Keratinocyte (primary cell): Measurements from ENCODE around the gene NUMB. TPM values are rescaled to one million over a fixed set of nuclear protein-coding genes. Genes with fewer than 3 reads are reported as not detected.
"Not testable (repeated sequence)": the region's sequence is repeated elsewhere in the genome, so short reads cannot be mapped to it uniquely, and the experiment has no call there.

ENCODE experiments used
- DNase-seq: peaks from one replicate; pipeline ENCODE4 v3.0.0-alpha.2; 2011; ENCODE audit warnings: low read depth, missing footprints, low spot score
- FAIRE-seq: peaks from 2 replicates; lab custom pipeline; 2011; peaks lifted over from hg19 to GRCh38; lab: Jason Lieb, UNC
- H2AFZ ChIP-seq: 2 replicates; pipeline ENCODE4 v1.6.0; 2012; ENCODE audit warnings: low read length, control low read depth, inconsistent platforms; ENCODE audit not compliant: control insufficient read depth
- H3K27ac ChIP-seq: 2 replicates; pipeline ENCODE4 v1.5.1; 2011; ENCODE audit warnings: low read length; ENCODE audit not compliant: control insufficient read depth, insufficient read depth
- H3K27me3 ChIP-seq: 3 replicates; pipeline ENCODE4 v1.6.0; 2011; ENCODE audit warnings: low read length; ENCODE audit not compliant: control insufficient read depth, insufficient read depth; ENCODE audit errors: extremely low read depth
- H3K36me3 ChIP-seq, 2 experiments: 2 replicates in 1 of 2; 3 replicates in 1 of 2; pipeline ENCODE4 v1.5.1; 2011; ENCODE audit warnings: low read length in 2 of 2, mild to moderate bottlenecking in 1 of 2; ENCODE audit not compliant: control insufficient read depth in 2 of 2, insufficient read depth in 2 of 2; ENCODE audit errors: extremely low read depth in 1 of 2
- H3K4me1 ChIP-seq: 3 replicates; pipeline ENCODE4 v1.5.1; 2011; ENCODE audit warnings: low read length; ENCODE audit not compliant: control insufficient read depth, insufficient read depth; ENCODE audit errors: extremely low read depth
- H3K4me2 ChIP-seq: 3 replicates; pipeline ENCODE4 v1.6.0; 2011; ENCODE audit warnings: low read depth, low read length; ENCODE audit not compliant: control insufficient read depth, insufficient read depth; ENCODE audit errors: extremely low read depth
- H3K4me3 ChIP-seq, 3 experiments: fragments of 200-600 bp in 1 of 3; sonication (generic) in 1 of 3; 2 replicates in 2 of 3; 3 replicates in 1 of 3; pipeline ENCODE4 v1.5.1; 2011 to 2016; ENCODE audit warnings: low read length in 3 of 3, mild to moderate bottlenecking in 3 of 3, control low read depth in 2 of 3, inconsistent platforms in 1 of 3, low read depth in 1 of 3, mixed read lengths in 1 of 3, mixed run types in 1 of 3, moderate library complexity in 1 of 3; ENCODE audit not compliant: control insufficient read depth in 2 of 3, insufficient read depth in 2 of 3; ENCODE audit errors: extremely low read depth in 1 of 3
- H3K79me2 ChIP-seq: 2 replicates; pipeline ENCODE4 v1.6.0; 2012; ENCODE audit warnings: low read length; ENCODE audit not compliant: control insufficient read depth, insufficient read depth
- H3K9ac ChIP-seq: 3 replicates; pipeline ENCODE4 v1.6.0; 2011; ENCODE audit warnings: low read length; ENCODE audit not compliant: control insufficient read depth, insufficient read depth; ENCODE audit errors: extremely low read depth
- H3K9me1 ChIP-seq: 3 replicates; pipeline ENCODE4 v1.6.0; 2011; ENCODE audit warnings: low read length; ENCODE audit not compliant: control insufficient read depth, insufficient read depth; ENCODE audit errors: extremely low read depth
- H3K9me3 ChIP-seq: 2 replicates; pipeline ENCODE4 v1.5.1; 2012; ENCODE audit warnings: low read depth, low read length; ENCODE audit not compliant: control insufficient read depth
- H4K20me1 ChIP-seq: 3 replicates; pipeline ENCODE4 v1.6.0; 2011; ENCODE audit warnings: low read length; ENCODE audit not compliant: control insufficient read depth, insufficient read depth; ENCODE audit errors: extremely low read depth
- CTCF ChIP-seq, 3 experiments: IDR thresholded peaks in 1 of 3; conservative IDR thresholded peaks in 1 of 3; optimal IDR thresholded peaks in 1 of 3; 2 replicates in 2 of 3; 3 replicates in 1 of 3; pipeline versions ENCODE3 to v1.5.1; 2011; ENCODE audit warnings: low read length in 3 of 3, mild to moderate bottlenecking in 3 of 3, moderate library complexity in 2 of 3, control low read depth in 1 of 3, inconsistent platforms in 1 of 3; ENCODE audit not compliant: insufficient read depth in 2 of 3; ENCODE audit errors: extremely low read depth in 1 of 3
- EZH2 ChIP-seq: IDR thresholded peaks from one replicate; pipeline ENCODE4 v1.6.1; 2012; ENCODE audit warnings: inconsistent platforms, mild to moderate bottlenecking, low read length, moderate library complexity
- dilution Hi-C: fragments of 300-500 bp; cut with MboI; formaldehyde crosslinking; loops from one replicate; pipeline ENCODE4 v1.7.0; 2020; ENCODE audit warnings: low sequenced_read_pairs; ENCODE audit not compliant: extremely low pct_ligation_motif_present
- polyA plus RNA-seq, 5 experiments: library from polyadenylated mRNA; depleted of rRNA in 3 of 5; stranded (reverse) in 3 of 5; stranded (forward) in 1 of 5; unstranded in 1 of 5; fragments of >200 nt; gene quantifications; 1 replicate in 1 of 5; 2 replicates in 3 of 5; 3 replicates in 1 of 5; pipeline versions ENCODE4 v1.2.1 to v1.2.3, GENCODE V29; 2011 to 2012; ENCODE audit warnings: missing spikeins in 2 of 5, low read depth in 1 of 5, low replicate concordance in 1 of 5

Gene NUMB
- polyA plus RNA-seq, 1 donor (not counting 4 experiments of a cell fraction or from before 2014, with no cell fraction given): 110 TPM

- no peak overlapping the region for H3K27ac ChIP-seq
- H3K4me2 ChIP-seq: no peak overlapping the region
- peaks cover 21% of the 10 kb centered on the region for H3K79me2 ChIP-seq
- FAIRE-seq (peak; percentile 34), DNase-seq (no peak)
- H3K4me1 ChIP-seq: no peaks in the 10 kb centered on the region
- no peak overlapping the region for H3K4me3 ChIP-seq
- peaks cover 0 to 1% of the 10 kb centered on the region in 2 experiments for H3K36me3 ChIP-seq
- no peak overlapping the region for H2AFZ ChIP-seq
- no peaks in the 10 kb centered on the region for H3K9me1 ChIP-seq
- H3K9ac ChIP-seq: no peak overlapping the region
- H4K20me1 ChIP-seq: peaks cover 3% of the 10 kb centered on the region
- no peaks in the 10 kb centered on the region for H3K9me3 ChIP-seq
- no peak for TF ChIP-seq EZH2
- TF ChIP-seq CTCF (optimal IDR thresholded peaks at IDR 0.05 in 1 of 3, IDR thresholded peaks at IDR 0.05 in 1 of 3, conservative IDR thresholded peaks at IDR 0.05 in 1 of 3; ENCODE audit: extremely low read depth in 1 of 3, insufficient read depth in 2 of 3, low read length in 3 of 3): no peak
- H3K27me3 ChIP-seq: no peaks in the 10 kb centered on the region
- dilution Hi-C loops: no loop called here
Observed at GRCh38 chr14:73393375-73393774, 65.0 kb downstream of the NUMB start.

GRCh38 chr14:73392329-73393257, 65.8 kb downstream of the NUMB start:
- dilution Hi-C loops: no loop called here
- TF ChIP-seq CTCF (optimal IDR thresholded peaks at IDR 0.05 in 1 of 3, IDR thresholded peaks at IDR 0.05 in 1 of 3, conservative IDR thresholded peaks at IDR 0.05 in 1 of 3; ENCODE audit: extremely low read depth in 1 of 3, insufficient read depth in 2 of 3, low read length in 3 of 3) (no peak), EZH2 (no peak)
- H4K20me1 ChIP-seq: no peaks in the 10 kb centered on the region
- H3K9ac ChIP-seq: no peak overlapping the region
- no peak overlapping the region for H3K27ac ChIP-seq
- H3K4me2 ChIP-seq: no peak overlapping the region
- peaks cover 16% of the 10 kb centered on the region for H3K79me2 ChIP-seq
- H3K4me1 ChIP-seq: no peaks in the 10 kb centered on the region
- no peak overlapping the region for H2AFZ ChIP-seq
- no peaks in the 10 kb centered on the region for H3K27me3 ChIP-seq
- peaks cover 0 to 1% of the 10 kb centered on the region in 2 experiments for H3K36me3 ChIP-seq
- FAIRE-seq (no peak), DNase-seq (no peak)
- H3K9me3 ChIP-seq: no peaks in the 10 kb centered on the region
- no peaks in the 10 kb centered on the region for H3K9me1 ChIP-seq
- H3K4me3 ChIP-seq: no peak overlapping the region

- H2AFZ ChIP-seq, H3K9me3 ChIP-seq, H3K27me3 ChIP-seq, H4K20me1 ChIP-seq, H3K9me1 ChIP-seq, dilution Hi-C loops, H3K36me3 ChIP-seq, H3K9ac ChIP-seq, H3K27ac ChIP-seq, DNase-seq, H3K4me3 ChIP-seq, H3K4me2 ChIP-seq, H3K4me1 ChIP-seq, FAIRE-seq: not testable (repeated sequence)
- peaks cover 13% of the 10 kb centered on the region for H3K79me2 ChIP-seq
Observed at GRCh38 chr14:73387860-73388259, 70.5 kb downstream of the NUMB start.
